OCI-LY7 (cell line): ENCODE measurements around the gene EYS. TPM values are rescaled to one million over a fixed set of nuclear protein-coding genes. Genes with fewer than 3 reads are reported as not detected.
"Not testable (repeated sequence)": the region's sequence is repeated elsewhere in the genome, so short reads cannot be mapped to it uniquely, and the experiment has no call there.

Experiments
- BruUV-seq: library from RNA; stranded (reverse); fragments of 400-500 nt; replicated peaks from 2 replicates; lab custom pipeline; 2021; lab: Mats Ljungman, UMichigan
- CTCF ChIA-PET: fragments of 300-600 bp; sonication (Branson Sonifier 250); formaldehyde crosslinking; loops from one replicate; lab custom pipeline; 2022; ENCODE audit warnings: antibody characterized with exemption; ENCODE audit not compliant: unreplicated experiment; lab: Charles Lee
- POLR2A ChIA-PET: fragments of 300-600 bp; sonication (Branson Sonifier 250); formaldehyde crosslinking; loops from one replicate; lab custom pipeline; 2022; ENCODE audit warnings: antibody characterized with exemption; lab: Charles Lee
- DNase-seq: peaks from one replicate; pipeline ENCODE4 v3.0.0-alpha.2; 2015; ENCODE audit warnings: low spot score
- H2AFZ ChIP-seq: fragments of 200-600 bp; sonication (generic), shearing (Covaris generic); 2 replicates; pipeline ENCODE4 v1.6.1; 2014; ENCODE audit warnings: mild to moderate bottlenecking, antibody characterized with exemption, low read length, moderate library complexity
- H3K27ac ChIP-seq: fragments of 200-600 bp; sonication (generic); 2 replicates; pipeline ENCODE4 v1.5.1; 2014; ENCODE audit warnings: mixed run types, low read depth, mild to moderate bottlenecking, moderate library complexity, low read length, inconsistent platforms; ENCODE audit not compliant: poor library complexity, severe bottlenecking
- H3K36me3 ChIP-seq: fragments of 200-600 bp; sonication (generic); 2 replicates; pipeline ENCODE4 v1.6.1; 2014; ENCODE audit warnings: mild to moderate bottlenecking, antibody characterized with exemption, low read length, moderate library complexity, mixed read lengths; ENCODE audit not compliant: insufficient read depth
- H3K4me1 ChIP-seq: fragments of 200-600 bp; sonication (generic); 2 replicates; pipeline ENCODE4 v1.5.1; 2014; ENCODE audit warnings: mild to moderate bottlenecking, low read length; ENCODE audit not compliant: insufficient read depth, poor library complexity, severe bottlenecking
- H3K4me2 ChIP-seq: fragments of 200-600 bp; sonication (generic); 2 replicates; pipeline ENCODE4 v1.6.1; 2014; ENCODE audit warnings: mild to moderate bottlenecking, low read length
- H3K4me3 ChIP-seq: fragments of 200-600 bp; sonication (generic); 2 replicates; pipeline ENCODE4 v1.5.1; 2014; ENCODE audit warnings: mild to moderate bottlenecking, low read depth, low read length; ENCODE audit not compliant: poor library complexity, severe bottlenecking
- H3K79me2 ChIP-seq: fragments of 200-600 bp; sonication (generic); 2 replicates; pipeline ENCODE4 v1.6.1; 2016; ENCODE audit warnings: low read depth, mild to moderate bottlenecking, low read length, moderate library complexity, mixed read lengths; ENCODE audit not compliant: insufficient read depth
- H3K9me2 ChIP-seq: fragments of 200-600 bp; sonication (generic); 2 replicates; pipeline ENCODE4 v1.6.1; 2016; ENCODE audit warnings: mild to moderate bottlenecking, low read length, mixed read lengths; ENCODE audit not compliant: insufficient read depth
- H3K9me3 ChIP-seq: fragments of 200-600 bp; sonication (generic); 2 replicates; pipeline ENCODE4 v1.6.1; 2014; ENCODE audit warnings: mild to moderate bottlenecking, mixed run types, low read length, mixed read lengths
- H4K20me1 ChIP-seq: fragments of 200-600 bp; sonication (generic); 2 replicates; pipeline ENCODE4 v1.6.1; 2014; ENCODE audit warnings: mild to moderate bottlenecking, antibody characterized with exemption, low read length, moderate library complexity, mixed read lengths; ENCODE audit not compliant: insufficient read depth
- CTCF ChIP-seq: fragments of 200-600 bp; sonication (generic); conservative IDR thresholded peaks from 2 replicates; pipeline ENCODE4 v1.5.1; 2014; ENCODE audit warnings: mild to moderate bottlenecking, antibody characterized with exemption, low read length, moderate library complexity, mixed read lengths
- EZH2phosphoT487 ChIP-seq: fragments of 200-600 bp; sonication (generic); IDR thresholded peaks from 2 replicates; pipeline ENCODE4 v1.6.1; 2018; ENCODE audit warnings: low read depth, borderline replicate concordance, mild to moderate bottlenecking, mixed run types, antibody characterized with exemption, low read length, moderate library complexity, mixed read lengths
- intact Hi-C: fragments of 100-400 bp; cut with micrococcal nuclease; formaldehyde crosslinking; loops from one replicate; pipeline ENCODE4 v1.10.0; 2022; ENCODE audit not compliant: unreplicated experiment
- total RNA-seq, 2 experiments: library from RNA; depleted of rRNA in 1 of 2; stranded (reverse); fragments of >200 nt in 1 of 2; shearing (Covaris generic) in 1 of 2; gene quantifications; 2 replicates each; pipeline ENCODE4 v1.2.3, GENCODE V29; 2014 to 2022

Gene EYS
- total RNA-seq, 2 experiments from 2014 or later: not detected

- Histone ChIP-seq H3K4me2 (no peak overlapping the region), H3K9me3 (no peaks in the 10 kb centered on the region), H4K20me1 (no peaks in the 10 kb centered on the region), H3K36me3 (no peaks in the 10 kb centered on the region), H3K4me1 (no peaks in the 10 kb centered on the region), H3K9me2 (no peaks in the 10 kb centered on the region), H3K4me3 (no peak overlapping the region), H3K27ac (no peak overlapping the region), H2AFZ (no peak overlapping the region), H3K79me2 (no peaks in the 10 kb centered on the region)
- no peak for DNase-seq
- ChIA-PET POLR2A (interaction anchor here (0.6 to 1.0 kb wide), 5 partner anchors 11 to 345 kb away, joined by 3 read pairs; no protein-coding TSS in a partner anchor), CTCF (no interaction called here)
- TF ChIP-seq CTCF (no peak), EZH2phosphoT487 (no peak)
- intact Hi-C loops: no loop called here
- no TSS peak for BruUV-seq
These were observed 1967.8 kb downstream of the EYS start for GRCh38 chr6:63739094-63739687.

DNA sequence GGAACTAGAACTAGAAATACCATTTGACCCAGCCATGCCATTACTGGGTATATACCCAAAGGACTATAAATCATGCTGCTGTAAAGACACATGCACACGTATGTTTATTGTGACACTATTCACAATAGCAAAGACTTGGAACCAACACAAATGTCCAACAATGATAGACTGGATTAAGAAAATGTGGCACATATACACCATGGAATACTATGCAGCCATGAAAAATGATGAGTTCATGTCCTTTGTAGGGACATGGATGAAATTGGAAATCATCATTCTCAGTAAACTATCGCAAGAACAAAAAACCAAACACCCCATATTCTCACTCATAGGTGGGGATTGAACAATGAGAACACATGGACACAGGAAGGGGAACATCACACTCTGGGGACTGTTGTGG is 1968.8 kb downstream of the EYS start:
- DNase-seq, CTCF ChIA-PET, H4K20me1 ChIP-seq, H3K9me2 ChIP-seq, H3K36me3 ChIP-seq, H3K9me3 ChIP-seq, H3K4me1 ChIP-seq, H3K4me2 ChIP-seq, intact Hi-C loops, H2AFZ ChIP-seq, H3K79me2 ChIP-seq, H3K27ac ChIP-seq, BruUV-seq, H3K4me3 ChIP-seq: not testable (repeated sequence)
- POLR2A ChIA-PET: interaction anchor here (1.0 kb wide), 1 partner anchor 108 kb away, joined by 3 read pairs; no protein-coding TSS in a partner anchor

GRCh38 chr6:63734923-63735322 is 1972.1 kb downstream of the EYS start:
- no peak overlapping the region for H3K4me2 ChIP-seq
- H3K9me2 ChIP-seq: no peaks in the 10 kb centered on the region
- ChIA-PET CTCF (no interaction called here), POLR2A (no interaction called here)
- no peaks in the 10 kb centered on the region for H3K79me2 ChIP-seq
- no peaks in the 10 kb centered on the region for H3K9me3 ChIP-seq
- intact Hi-C loops: no loop called here
- no TSS peak for BruUV-seq
- DNase-seq: no peak
- H3K36me3 ChIP-seq: no peaks in the 10 kb centered on the region
- TF ChIP-seq EZH2phosphoT487 (no peak), CTCF (no peak)
- no peaks in the 10 kb centered on the region for H4K20me1 ChIP-seq
- no peak overlapping the region for H3K27ac ChIP-seq
- H3K4me3 ChIP-seq: no peak overlapping the region
- no peak overlapping the region for H2AFZ ChIP-seq
- no peaks in the 10 kb centered on the region for H3K4me1 ChIP-seq
